ENCODE results near the gene RAB31.
"Not testable (repeated sequence)": the region's sequence is repeated elsewhere in the genome, so short reads cannot be mapped to it uniquely, and the experiment has no call there.

Gene RAB31

GRCh38 chr18:9898792-9899549, 190.9 kb downstream of the RAB31 start:
- DNase-seq = no peak

- DNase-seq = not testable (repeated sequence)
These were observed 191.4 kb downstream of the RAB31 start for GRCh38 chr18:9899550-9899930.

DNA sequence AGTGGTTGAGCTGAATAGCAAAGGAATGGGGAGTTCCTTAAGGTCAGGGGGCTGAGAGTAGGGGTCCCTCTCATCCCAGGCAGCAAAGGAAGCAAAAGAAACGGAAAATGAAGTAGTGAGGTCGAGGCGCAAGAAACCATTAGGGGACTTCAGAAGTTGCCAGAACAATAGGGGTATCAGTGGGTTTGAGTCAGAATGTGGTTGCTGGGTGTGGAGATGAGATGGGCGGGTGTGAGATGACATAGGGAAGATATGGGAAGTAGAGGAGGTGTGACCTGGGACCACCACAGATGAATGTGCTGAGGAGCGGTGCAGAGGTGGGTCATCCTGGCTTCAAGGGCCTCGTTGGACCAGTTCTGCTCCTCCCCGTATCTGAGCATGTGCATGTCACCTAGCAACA, 192.6 kb downstream of the RAB31 start:
- DNase-seq = no peak

DNA sequence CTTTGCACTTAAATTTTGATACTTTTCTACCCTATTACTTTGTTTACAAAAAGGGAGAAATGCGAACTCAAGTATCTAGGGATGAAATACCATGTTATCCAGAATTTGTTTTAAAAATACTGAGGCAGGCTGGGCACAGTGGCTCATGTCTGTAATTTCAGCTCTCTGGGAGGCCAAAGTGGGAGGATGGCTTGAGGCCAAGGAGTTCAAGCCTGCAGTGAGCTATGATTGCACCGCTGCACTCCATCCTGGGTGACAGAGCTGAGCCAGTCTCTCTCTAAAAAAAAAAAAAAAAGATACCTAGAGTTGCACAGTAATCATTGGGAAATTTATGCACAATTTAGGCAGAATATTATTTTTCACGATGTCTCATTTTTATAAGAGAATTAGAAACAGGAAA, 193.3 kb downstream of the RAB31 start:
- DNase-seq = no peak

GRCh38 chr18:9902264-9902663, 194.2 kb downstream of the RAB31 start:
- DNase-seq = not testable (repeated sequence)

- no peak for DNase-seq
These were observed 194.7 kb downstream of the RAB31 start for GRCh38 chr18:9902832-9903231.

- no peak for DNase-seq
These were observed 197.4 kb downstream of the RAB31 start for GRCh38 chr18:9905401-9905922.

DNA sequence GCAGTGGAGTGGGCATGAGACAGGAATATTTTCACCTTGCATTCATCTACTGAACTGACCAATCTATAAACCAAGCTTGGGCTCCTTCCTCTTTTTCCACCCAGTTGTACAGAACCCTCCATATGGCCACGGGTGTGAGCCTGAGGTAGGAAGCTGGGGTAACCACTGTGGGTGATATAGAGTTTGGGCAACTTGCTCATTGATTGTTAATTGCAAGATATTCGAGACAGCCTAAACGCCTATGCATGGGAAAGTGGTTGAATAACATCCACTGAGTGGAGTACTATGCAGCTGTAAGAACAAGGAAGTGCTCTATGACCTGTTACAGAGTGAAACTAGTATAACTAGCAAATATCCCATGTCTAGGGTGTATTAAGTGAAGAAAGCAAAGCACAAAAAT, 198.4 kb downstream of the RAB31 start:
- no peak for DNase-seq

GRCh38 chr18:9907867-9908266, 199.8 kb downstream of the RAB31 start:
- no peak for DNase-seq

- DNase-seq = no peak
These were observed 202.0 kb downstream of the RAB31 start for GRCh38 chr18:9910071-9910470.

GRCh38 chr18:9910661-9911060, 202.6 kb downstream of the RAB31 start:
- DNase-seq = no peak

DNA sequence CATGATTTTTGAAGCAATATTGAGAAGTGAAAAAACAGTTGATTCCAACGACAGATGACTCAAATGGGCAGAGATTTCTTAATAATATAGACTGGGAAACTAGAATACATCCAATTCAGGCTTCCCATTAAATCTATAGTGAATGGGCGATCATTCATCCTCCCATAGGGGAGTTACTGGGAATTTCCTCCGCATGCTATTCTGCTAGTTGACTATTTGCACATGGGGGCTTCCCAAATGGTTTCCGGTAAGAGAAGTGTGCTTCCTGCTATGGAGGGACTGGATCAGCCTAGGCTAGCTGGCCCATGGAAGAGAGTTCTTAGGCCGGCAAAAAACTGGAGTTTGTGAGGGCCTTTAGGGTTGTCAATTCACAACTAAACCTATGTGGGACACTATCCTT, 203.1 kb downstream of the RAB31 start:
- no peak for DNase-seq
